HFFc6 (cell line): ENCODE measurements around the gene PKD1. TPM values are rescaled to one million over a fixed set of nuclear protein-coding genes. Genes with fewer than 3 reads are reported as not detected.

ENCODE experiments used
- DNase-seq: peaks from one replicate; pipeline ENCODE4 v3.0.0-alpha.2; 2018
- H3K27ac Mint-ChIP-seq: 2 replicates; pipeline ENCODE4 v1.8.0; 2020; ENCODE audit warnings: mild to moderate bottlenecking, mixed read lengths
- H3K27me3 Mint-ChIP-seq: 2 replicates; pipeline ENCODE4 v1.8.0; 2021; ENCODE audit warnings: mild to moderate bottlenecking, moderate library complexity, mixed read lengths; ENCODE audit not compliant: insufficient read depth
- H3K36me3 Mint-ChIP-seq: 2 replicates; pipeline ENCODE4 v1.8.0; 2021; ENCODE audit warnings: low read depth, mixed read lengths
- H3K4me1 Mint-ChIP-seq: 2 replicates; pipeline ENCODE4 v1.8.0; 2020; ENCODE audit warnings: low read depth, mixed read lengths
- H3K4me3 Mint-ChIP-seq: 2 replicates; pipeline ENCODE4 v1.8.0; 2020; ENCODE audit warnings: mild to moderate bottlenecking, moderate library complexity, mixed read lengths
- H3K9me3 Mint-ChIP-seq: 2 replicates; pipeline ENCODE4 v1.8.0; 2020; ENCODE audit warnings: mild to moderate bottlenecking, mixed read lengths
- CTCF ChIP-seq: fragments of 200-600 bp; sonication (generic); IDR thresholded peaks from 2 replicates; pipeline ENCODE4 v1.5.0; 2021; ENCODE audit warnings: antibody characterized with exemption, mild to moderate bottlenecking
- total RNA-seq, 6 experiments: library from RNA; stranded (reverse); fragmentation: NEBNext Ultra II Directional; extraction: Animal tissue kit (Norgen Biotek cat#: 25700); gene quantifications; 2 replicates in 1 of 6; 3 replicates in 5 of 6; pipeline ENCODE4 v1.2.3, GENCODE V29; 2021

Gene PKD1
- total RNA-seq, 6 experiments from 2014 or later, result 77.9 to 118 (median 82.5) TPM

DNA sequence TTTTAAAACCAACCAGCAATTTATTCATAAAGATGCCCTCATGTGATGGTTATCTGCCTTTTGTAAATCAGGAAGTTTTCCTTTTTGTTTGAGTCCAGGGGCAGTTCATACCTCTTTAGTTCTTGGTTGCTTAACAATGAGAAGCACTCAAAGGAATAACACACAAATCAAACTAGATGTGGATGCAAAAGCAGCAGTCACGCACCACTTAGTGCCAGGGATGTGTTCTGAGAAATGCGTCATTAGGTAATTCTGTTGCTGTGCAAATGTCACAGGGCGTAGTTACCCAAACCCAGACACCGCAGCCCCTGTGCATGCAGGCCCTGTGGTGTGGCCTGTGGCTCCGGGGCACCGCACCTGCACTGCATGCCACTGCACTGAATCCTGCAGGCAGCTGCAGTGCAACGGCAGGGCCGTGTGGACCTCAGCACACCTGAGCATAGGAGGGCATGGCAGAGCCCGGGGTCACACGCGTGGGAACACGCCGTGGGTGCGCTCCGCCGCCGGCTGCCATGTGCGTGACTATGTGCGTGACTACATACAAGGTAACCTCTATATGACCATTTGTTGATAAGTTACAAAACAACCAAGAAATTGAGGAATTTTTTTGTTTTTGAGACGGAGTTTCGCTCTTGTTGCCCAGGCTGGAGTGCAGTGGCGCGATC, 39.6 kb downstream of the PKD1 start:
- Mint-ChIP-seq H3K36me3 (peaks cover 15% of the 10 kb centered on the region), H3K27ac (peak overlapping the region; percentile 25; the same call in 1 of the 2 replicates), H3K4me1 (peaks cover 12% of the 10 kb centered on the region), H3K9me3 (no peaks in the 10 kb centered on the region), H3K27me3 (peaks cover 4% of the 10 kb centered on the region), H3K4me3 (no peak overlapping the region)
- no peak for DNase-seq
- TF ChIP-seq CTCF, result no peak

DNA sequence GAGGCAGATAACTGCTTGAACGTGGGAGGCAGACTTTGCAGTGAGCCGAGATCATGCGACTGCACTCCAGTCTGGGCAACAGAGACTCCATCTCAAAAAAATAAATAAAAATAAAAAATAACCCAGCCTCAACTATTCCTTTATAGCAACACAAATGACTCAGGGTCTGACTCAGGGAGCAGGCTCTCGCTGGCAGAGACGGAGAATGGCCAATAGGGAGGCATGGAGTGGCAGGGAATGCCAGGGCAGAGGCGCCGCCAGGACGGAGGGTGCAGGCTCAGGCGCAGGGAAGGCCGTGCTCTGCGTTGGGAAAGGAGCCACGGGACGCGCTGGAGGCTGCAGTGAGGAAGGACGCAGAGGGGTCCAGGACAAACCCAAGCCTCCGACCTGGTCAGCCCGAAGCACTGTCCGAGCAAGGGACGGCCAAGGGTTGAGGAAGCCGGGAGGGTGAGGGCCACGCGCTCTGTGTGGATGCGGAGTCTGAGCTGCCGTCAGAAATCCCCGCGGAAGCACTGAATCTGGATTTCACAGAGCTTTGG, 40.3 kb downstream of the PKD1 start:
- Mint-ChIP-seq H3K4me1 (peaks cover 12% of the 10 kb centered on the region), H3K36me3 (peaks cover 17% of the 10 kb centered on the region), H3K9me3 (peaks cover 2% of the 10 kb centered on the region; the same call in 1 of the 2 replicates), H3K27ac (peak overlapping the region; percentile 46; the same call in 1 of the 2 replicates), H3K4me3 (no peak overlapping the region), H3K27me3 (peaks cover 4% of the 10 kb centered on the region)
- peak; percentile 50 for DNase-seq
- no peak for TF ChIP-seq CTCF

DNA sequence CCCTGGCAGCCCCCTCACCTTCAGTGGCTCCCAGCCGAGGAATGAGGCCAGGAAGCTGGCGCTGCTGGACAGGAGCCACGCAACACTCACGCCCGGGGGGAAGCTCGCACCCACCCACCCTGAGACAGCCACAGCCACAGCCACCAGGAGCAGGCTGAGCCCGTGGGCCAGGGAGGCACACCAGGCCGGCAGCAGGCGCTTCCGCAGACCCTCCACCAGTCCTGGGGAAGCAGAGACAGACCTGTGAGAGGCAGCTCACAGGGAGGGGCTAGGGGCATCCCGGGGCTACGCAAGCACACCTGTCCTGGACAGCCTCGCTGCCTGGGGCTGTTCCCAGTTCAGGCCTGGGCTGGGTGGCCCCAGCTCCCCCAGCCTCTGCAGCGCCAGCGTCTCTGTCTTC, 41.9 kb downstream of the PKD1 start:
- DNase-seq, result no peak
- H3K4me3 Mint-ChIP-seq, result no peak overlapping the region
- H3K27ac Mint-ChIP-seq, result no peak overlapping the region
- peaks cover 12% of the 10 kb centered on the region for H3K4me1 Mint-ChIP-seq
- H3K36me3 Mint-ChIP-seq, result peaks cover 24% of the 10 kb centered on the region
- H3K9me3 Mint-ChIP-seq, result peaks cover 4% of the 10 kb centered on the region; the same call in 1 of the 2 replicates
- TF ChIP-seq CTCF, result no peak
- peaks cover 8% of the 10 kb centered on the region for H3K27me3 Mint-ChIP-seq

DNA sequence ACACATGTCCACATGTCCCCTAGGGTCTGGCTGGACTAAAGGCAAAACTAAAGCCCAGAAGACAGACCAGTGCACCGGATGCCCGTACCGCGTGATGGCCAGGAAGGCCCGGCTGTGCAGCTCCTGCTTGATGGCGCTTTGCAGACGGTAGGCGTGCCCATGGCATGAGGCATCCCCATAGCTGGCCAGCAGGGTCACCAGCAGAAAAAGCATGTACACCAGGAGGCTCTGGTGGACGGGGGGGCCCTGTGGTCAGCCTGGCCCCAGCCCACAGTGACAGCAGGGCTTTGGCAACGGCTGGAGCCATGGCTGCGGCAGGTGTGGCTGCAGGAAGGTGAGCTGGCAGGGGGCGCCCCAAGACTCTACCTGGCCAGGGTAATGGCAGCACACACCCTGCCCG, 42.8 kb downstream of the PKD1 start:
- H3K4me1 Mint-ChIP-seq, result peaks cover 12% of the 10 kb centered on the region
- DNase-seq, result no peak
- no peak overlapping the region for H3K4me3 Mint-ChIP-seq
- peak; percentile 27 for TF ChIP-seq CTCF
- peaks cover 13% of the 10 kb centered on the region for H3K27me3 Mint-ChIP-seq
- H3K27ac Mint-ChIP-seq, result no peak overlapping the region; the same call in 1 of the 2 replicates
- H3K36me3 Mint-ChIP-seq, result peaks cover 28% of the 10 kb centered on the region
- H3K9me3 Mint-ChIP-seq, result peaks cover 4% of the 10 kb centered on the region; the same call in 1 of the 2 replicates

DNA sequence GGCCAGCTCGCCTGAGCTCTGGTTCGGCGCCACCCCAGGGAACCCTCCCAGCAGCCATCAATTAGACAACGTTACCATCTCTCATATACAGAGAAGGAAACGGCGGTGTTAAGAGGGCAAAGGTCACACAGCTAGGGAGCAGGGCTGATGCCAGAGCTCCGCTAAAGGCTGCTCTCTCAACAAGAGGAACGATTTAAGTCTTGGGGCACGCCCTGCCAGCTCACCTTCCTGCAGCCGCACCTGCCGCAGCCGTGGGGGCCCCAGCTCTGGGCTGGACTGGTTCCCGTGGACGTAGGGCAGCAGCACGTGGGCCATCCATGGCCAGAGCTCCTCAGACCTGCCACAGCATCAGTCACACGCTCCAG, 43.5 kb downstream of the PKD1 start:
- Mint-ChIP-seq H3K4me3 (no peak overlapping the region), H3K9me3 (peaks cover 4% of the 10 kb centered on the region; the same call in 1 of the 2 replicates), H3K36me3 (peaks cover 28% of the 10 kb centered on the region), H3K27me3 (peaks cover 13% of the 10 kb centered on the region), H3K27ac (no peak overlapping the region; the same call in 1 of the 2 replicates), H3K4me1 (peaks cover 12% of the 10 kb centered on the region)
- TF ChIP-seq CTCF, result no peak
- no peak for DNase-seq
